ENCODE results near the gene CISTR. TPM values are rescaled to one million over a fixed set of nuclear protein-coding genes. Genes with fewer than 3 reads are reported as not detected.

Gene CISTR
- total and polyA plus RNA-seq, 2 donors (not counting 3 experiments of a cell fraction or from before 2014, with no cell fraction given), result not detected

DNA sequence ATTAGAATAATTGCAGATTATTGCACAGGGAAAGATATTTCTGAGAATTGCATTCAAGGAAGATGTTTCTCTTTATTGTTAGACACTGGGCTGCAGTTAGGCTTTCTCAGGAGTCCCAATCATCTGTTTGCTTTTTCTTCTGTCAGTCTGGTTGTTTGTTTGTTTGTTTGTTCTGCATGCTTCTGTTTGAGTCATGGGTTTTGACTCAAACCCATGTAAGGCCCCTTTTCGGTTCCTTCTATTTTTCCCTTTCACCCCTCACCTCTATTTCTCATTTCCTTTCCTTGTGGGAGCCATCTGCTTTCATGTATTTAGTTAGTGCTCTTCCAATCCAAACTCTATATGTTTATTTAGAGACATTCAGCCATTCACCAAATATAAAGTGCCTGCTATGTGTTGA is 25.1 kb upstream of the CISTR start:
- peaks cover 4 to 18% of the 10 kb centered on the region in 2 experiments for H3K27me3 ChIP-seq (ENCODE audit: control insufficient read depth in 2 of 2, insufficient read depth in 2 of 2, low read length in 2 of 2)
- BruUV-seq (replicated peaks), result no TSS peak
- no peaks in the 10 kb centered on the region for H3K9me1 ChIP-seq (replicated peaks; ENCODE audit: control insufficient read depth, extremely low read depth, insufficient read depth, low read length)
- no peak overlapping the region for H2AFZ ChIP-seq (ENCODE audit: low read depth, low read length)
- ChIA-PET CTCF (no interaction called here), POLR2A (no interaction called here)
- FAIRE-seq (no peak), DNase-seq (ENCODE audit: low read depth, low spot score) (no peak)
- no peaks in the 10 kb centered on the region for H3K9me3 ChIP-seq (replicated peaks; ENCODE audit: control insufficient read depth, insufficient read depth, low read length)
- no peaks in the 10 kb centered on the region for H4K20me1 ChIP-seq (replicated peaks; ENCODE audit: control insufficient read depth, extremely low read depth, insufficient read depth, low read length)
- H3K27ac ChIP-seq (ENCODE audit: insufficient read depth, low read depth, low read length), result no peak overlapping the region
- dilution Hi-C loops (cut with MboI; ENCODE audit: extremely low pct_ligation_motif_present, low sequenced_read_pairs) (no loop called here), intact Hi-C loops (cut with micrococcal nuclease) (no loop called here)
- H3K4me1 ChIP-seq (ENCODE audit: control insufficient read depth, extremely low read depth, insufficient read depth, low read length), result peaks cover 3% of the 10 kb centered on the region
- H3K36me3 ChIP-seq (ENCODE audit: control insufficient read depth in 2 of 2, extremely low read depth in 1 of 2, insufficient read depth in 2 of 2, low read length in 2 of 2), result no peaks in the 10 kb centered on the region
- TF ChIP-seq GATA2 (IDR thresholded peaks at IDR 0.05; ENCODE audit: insufficient read depth, insufficient read length, low read depth, low read length) (no peak), MYC (IDR thresholded peaks at IDR 0.05; ENCODE audit: low read depth, low read length) (no peak)
- TF ChIP-seq, protein P1, sequence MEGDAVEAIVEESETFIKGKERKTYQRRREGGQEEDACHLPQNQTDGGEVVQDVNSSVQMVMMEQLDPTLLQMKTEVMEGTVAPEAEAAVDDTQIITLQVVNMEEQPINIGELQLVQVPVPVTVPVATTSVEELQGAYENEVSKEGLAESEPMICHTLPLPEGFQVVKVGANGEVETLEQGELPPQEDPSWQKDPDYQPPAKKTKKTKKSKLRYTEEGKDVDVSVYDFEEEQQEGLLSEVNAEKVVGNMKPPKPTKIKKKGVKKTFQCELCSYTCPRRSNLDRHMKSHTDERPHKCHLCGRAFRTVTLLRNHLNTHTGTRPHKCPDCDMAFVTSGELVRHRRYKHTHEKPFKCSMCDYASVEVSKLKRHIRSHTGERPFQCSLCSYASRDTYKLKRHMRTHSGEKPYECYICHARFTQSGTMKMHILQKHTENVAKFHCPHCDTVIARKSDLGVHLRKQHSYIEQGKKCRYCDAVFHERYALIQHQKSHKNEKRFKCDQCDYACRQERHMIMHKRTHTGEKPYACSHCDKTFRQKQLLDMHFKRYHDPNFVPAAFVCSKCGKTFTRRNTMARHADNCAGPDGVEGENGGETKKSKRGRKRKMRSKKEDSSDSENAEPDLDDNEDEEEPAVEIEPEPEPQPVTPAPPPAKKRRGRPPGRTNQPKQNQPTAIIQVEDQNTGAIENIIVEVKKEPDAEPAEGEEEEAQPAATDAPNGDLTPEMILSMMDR (IDR thresholded peaks at IDR 0.05; ENCODE audit: extremely low read depth in 1 of 2, insufficient read depth in 1 of 2, low read depth in 1 of 2, low read length in 2 of 2), result no peak
- no peak overlapping the region for H3K4me2 ChIP-seq (ENCODE audit: insufficient read depth, low read length)
- no peak overlapping the region for H3K9ac ChIP-seq (replicated peaks; ENCODE audit: extremely low read depth, insufficient read depth, low read length)
- no peak overlapping the region for H3K4me3 ChIP-seq (replicated peaks in 1 of 3; ENCODE audit: insufficient read depth in 1 of 3, low read depth in 1 of 3, low read length in 3 of 3)
- H3K79me2 ChIP-seq (ENCODE audit: control insufficient read depth, insufficient read depth, low read length), result no peaks in the 10 kb centered on the region

DNA sequence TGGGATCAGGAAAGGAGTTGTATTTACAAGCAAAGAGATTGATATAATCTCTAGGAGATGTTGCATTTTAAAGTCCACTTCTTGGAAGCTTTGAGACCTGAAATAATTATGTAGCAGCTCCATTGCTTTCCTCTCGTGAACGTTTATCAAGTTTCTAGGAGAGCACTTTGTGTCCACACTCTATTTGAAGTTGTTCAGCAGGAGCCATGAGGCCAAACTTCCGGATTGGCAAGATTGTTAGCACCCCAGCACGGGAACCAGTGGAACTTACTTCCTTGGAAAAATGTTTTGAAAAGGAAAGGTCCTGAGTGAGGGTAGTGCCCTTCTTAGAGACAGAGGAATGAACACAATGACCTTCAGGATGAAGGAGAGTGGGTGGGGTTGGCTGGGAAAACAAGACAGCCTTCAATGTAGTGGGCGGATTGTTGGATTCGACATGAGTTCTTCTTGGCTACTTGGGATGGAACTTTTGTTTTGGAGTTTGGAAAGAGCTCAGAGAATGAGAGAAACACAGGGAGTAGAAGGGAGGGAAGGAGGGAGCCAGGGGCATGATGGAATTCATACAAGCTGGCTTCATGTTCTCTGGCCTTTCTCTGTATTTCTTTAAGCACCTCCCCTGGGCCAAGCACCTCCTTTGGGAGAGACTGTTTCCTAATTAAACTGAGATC is 23.8 kb upstream of the CISTR start:
- no TSS peak for BruUV-seq (replicated peaks)
- H3K27ac ChIP-seq (ENCODE audit: insufficient read depth, low read depth, low read length), result no peak overlapping the region
- peak overlapping the region; percentile 69 for H2AFZ ChIP-seq (ENCODE audit: low read depth, low read length)
- no peak overlapping the region for H3K9ac ChIP-seq (replicated peaks; ENCODE audit: extremely low read depth, insufficient read depth, low read length)
- no peak overlapping the region for H3K4me3 ChIP-seq (replicated peaks in 1 of 3; ENCODE audit: insufficient read depth in 1 of 3, low read depth in 1 of 3, low read length in 3 of 3)
- H3K36me3 ChIP-seq (ENCODE audit: control insufficient read depth in 2 of 2, extremely low read depth in 1 of 2, insufficient read depth in 2 of 2, low read length in 2 of 2), result no peaks in the 10 kb centered on the region
- peaks cover 3% of the 10 kb centered on the region for H3K4me1 ChIP-seq (ENCODE audit: control insufficient read depth, extremely low read depth, insufficient read depth, low read length)
- H3K9me3 ChIP-seq (replicated peaks; ENCODE audit: control insufficient read depth, insufficient read depth, low read length), result no peaks in the 10 kb centered on the region
- peak overlapping the region; percentile 16 for H3K4me2 ChIP-seq (ENCODE audit: insufficient read depth, low read length)
- TF ChIP-seq POLR2A (IDR thresholded peaks at IDR 0.05; ENCODE audit: low read depth, low read length) (no peak), GATA2 (IDR thresholded peaks at IDR 0.05; ENCODE audit: insufficient read depth, insufficient read length, low read depth, low read length) (peak; percentile 16)
- TF ChIP-seq, protein P1 (IDR thresholded peaks at IDR 0.05; ENCODE audit: extremely low read depth in 1 of 2, insufficient read depth in 1 of 2, low read depth in 1 of 2, low read length in 2 of 2), result no peak
- FAIRE-seq (peak; percentile 55), DNase-seq (ENCODE audit: low read depth, low spot score) (peak; percentile 36)
- dilution Hi-C loops (cut with MboI; ENCODE audit: extremely low pct_ligation_motif_present, low sequenced_read_pairs), result no loop called here
- ChIA-PET POLR2A (no interaction called here), CTCF (interaction anchor here (0.9 kb wide), 1 partner anchor 19 kb away, joined by 6 read pairs; no protein-coding TSS in a partner anchor)
- no peaks in the 10 kb centered on the region for H3K9me1 ChIP-seq (replicated peaks; ENCODE audit: control insufficient read depth, extremely low read depth, insufficient read depth, low read length)
- H3K27me3 ChIP-seq (ENCODE audit: control insufficient read depth in 2 of 2, insufficient read depth in 2 of 2, low read length in 2 of 2), result peaks cover 2 to 12% of the 10 kb centered on the region in 2 experiments
- H4K20me1 ChIP-seq (replicated peaks; ENCODE audit: control insufficient read depth, extremely low read depth, insufficient read depth, low read length), result no peaks in the 10 kb centered on the region
- no peaks in the 10 kb centered on the region for H3K79me2 ChIP-seq (ENCODE audit: control insufficient read depth, insufficient read depth, low read length)
- intact Hi-C loops (cut with micrococcal nuclease), result no loop called here

Measured in endothelial cell of umbilical vein (primary cell).